SK-N-SH (cell line): ENCODE measurements around the gene TSC2. TPM values are rescaled to one million over a fixed set of nuclear protein-coding genes. Genes with fewer than 3 reads are reported as not detected.

ENCODE experiments used
- CTCF ChIA-PET: fragments of 300-600, 350-600 bp; formaldehyde crosslinking; extraction: SDS; loops from one replicate; lab custom pipeline; 2021; lab: Yijun Ruan, JAX
- POLR2A ChIA-PET: fragments of 350-600 bp; sonication (Branson Sonifier 250); formaldehyde crosslinking; extraction: SDS; loops from one replicate; lab custom pipeline; 2020; ENCODE audit warnings: antibody characterized with exemption, inconsistent platforms; lab: Yijun Ruan, JAX
- DNase-seq: peaks from one replicate; pipeline ENCODE4 v3.0.0; 2012
- H2AFZ ChIP-seq: fragments of 200-600 bp; sonication (generic); 2 replicates; pipeline ENCODE4 v1.8.1; 2016; ENCODE audit warnings: antibody characterized with exemption, mild to moderate bottlenecking, low read depth
- H3F3A ChIP-seq: fragments of 200-600 bp; sonication (generic); replicated peaks from 2 replicates; pipeline ENCODE3; 2016; ENCODE audit warnings: antibody characterized with exemption, mild to moderate bottlenecking; ENCODE audit not compliant: insufficient read depth
- H3K27ac ChIP-seq, 2 experiments: fragments of 200-500 bp in 1 of 2; fragments of 200-600 bp in 1 of 2; sonication (Bioruptor generic) in 1 of 2; sonication (generic), shearing (Covaris generic) in 1 of 2; 2 replicates each; pipeline versions ENCODE4 v1.5.1 to v1.6.1; 2014 to 2016; ENCODE audit warnings: low read depth in 2 of 2, inconsistent platforms in 1 of 2, low read length in 1 of 2, mild to moderate bottlenecking in 1 of 2, mixed read lengths in 1 of 2
- H3K27me3 ChIP-seq: fragments of 200-600 bp; sonication (generic), shearing (Covaris generic); 2 replicates; pipeline ENCODE4 v1.6.1; 2016; ENCODE audit warnings: mixed run types; ENCODE audit not compliant: insufficient read depth
- H3K36me3 ChIP-seq, 2 experiments: fragments of 200-500 bp in 1 of 2; fragments of 200-600 bp in 1 of 2; sonication (Bioruptor generic) in 1 of 2; sonication (generic) in 1 of 2; replicated peaks in 1 of 2; 2 replicates each; pipeline versions ENCODE3 to v1.5.1; 2014 to 2016; ENCODE audit warnings: low read length in 1 of 2, mild to moderate bottlenecking in 1 of 2; ENCODE audit not compliant: insufficient read depth in 2 of 2, control insufficient read depth in 1 of 2
- H3K4me1 ChIP-seq, 2 experiments: fragments of 200-500 bp in 1 of 2; fragments of 200-600 bp in 1 of 2; sonication (Bioruptor generic) in 1 of 2; sonication (generic), shearing (Covaris generic) in 1 of 2; 2 replicates each; pipeline versions ENCODE4 v1.5.1 to v1.6.1; 2014 to 2016; ENCODE audit warnings: low read depth in 1 of 2, low read length in 1 of 2, mixed run types in 1 of 2; ENCODE audit not compliant: insufficient read depth in 2 of 2, control insufficient read depth in 1 of 2
- H3K4me2 ChIP-seq: fragments of 200-600 bp; sonication (generic), shearing (Covaris generic); 2 replicates; pipeline ENCODE4 v1.6.1; 2017; ENCODE audit warnings: mixed run types
- H3K4me3 ChIP-seq, 2 experiments: fragments of 200-500 bp in 1 of 2; fragments of 200-600 bp in 1 of 2; sonication (Bioruptor generic) in 1 of 2; sonication (generic), shearing (Covaris generic) in 1 of 2; 2 replicates each; pipeline versions ENCODE4 v1.5.1 to v1.8.1; 2014 to 2016; ENCODE audit warnings: low read depth in 2 of 2, inconsistent platforms in 1 of 2, low read length in 1 of 2, mild to moderate bottlenecking in 1 of 2, mixed read lengths in 1 of 2, moderate library complexity in 1 of 2
- H3K79me2 ChIP-seq: fragments of 200-600 bp; sonication (generic); 2 replicates; pipeline ENCODE4 v1.8.1; 2017; ENCODE audit warnings: mild to moderate bottlenecking; ENCODE audit not compliant: insufficient read depth
- H3K9ac ChIP-seq: fragments of 200-600 bp; sonication (generic); 2 replicates; pipeline ENCODE4 v1.6.1; 2017; ENCODE audit warnings: mixed run types
- H3K9me2 ChIP-seq: fragments of 200-600 bp; sonication (generic); 2 replicates; pipeline ENCODE4 v1.6.1; 2017; ENCODE audit warnings: mixed run types
- H3K9me3 ChIP-seq: fragments of 200-600 bp; sonication (generic); 2 replicates; pipeline ENCODE4 v1.6.1; 2017; ENCODE audit warnings: mixed run types, mild to moderate bottlenecking, moderate library complexity
- H4K20me1 ChIP-seq: fragments of 200-600 bp; sonication (generic); 2 replicates; pipeline ENCODE4 v1.6.1; 2017; ENCODE audit warnings: mild to moderate bottlenecking, mixed run types; ENCODE audit not compliant: insufficient read depth
- CHD2 ChIP-seq: fragments of 150-350 bp; IDR thresholded peaks from 2 replicates; pipeline ENCODE4 v1.6.1; 2018; ENCODE audit warnings: low read length; ENCODE audit not compliant: partially characterized antibody
- CTCF ChIP-seq: fragments of 200-600 bp; sonication (generic); IDR thresholded peaks from 2 replicates; pipeline ENCODE4 v1.6.1; 2017; ENCODE audit warnings: antibody characterized with exemption, mild to moderate bottlenecking, moderate library complexity
- EP300 ChIP-seq, 2 experiments: IDR thresholded peaks; 2 replicates each; pipeline versions ENCODE4 v1.4.0 to v1.6.1; 2012; ENCODE audit warnings: borderline replicate concordance in 1 of 2, low read depth in 1 of 2, low read length in 1 of 2
- FOSL2 ChIP-seq: IDR thresholded peaks from 2 replicates; pipeline ENCODE4 v1.4.0; 2012; ENCODE audit warnings: low read depth, mild to moderate bottlenecking, moderate library complexity, borderline replicate concordance
- FOXJ3 ChIP-seq: sonication (generic); formaldehyde crosslinking; IDR thresholded peaks from 2 replicates; pipeline ENCODE4 v1.5.1; 2020; ENCODE audit warnings: mild to moderate bottlenecking, missing genetic modification reagents
- FOXM1 ChIP-seq: IDR thresholded peaks from 2 replicates; pipeline ENCODE4 v1.4.0; 2012; ENCODE audit warnings: low read depth, mild to moderate bottlenecking
- GABPA ChIP-seq: IDR thresholded peaks from 2 replicates; pipeline ENCODE4 v1.4.0; 2012; ENCODE audit warnings: low read depth, mild to moderate bottlenecking
- IRF3 ChIP-seq: fragments of 150-350 bp; IDR thresholded peaks from 2 replicates; pipeline ENCODE4 v1.6.1; 2016; ENCODE audit warnings: mild to moderate bottlenecking, low read depth, low read length
- JUND ChIP-seq: IDR thresholded peaks from 2 replicates; pipeline ENCODE4 v1.4.0; 2012
- MAX ChIP-seq: IDR thresholded peaks from 2 replicates; pipeline ENCODE4 v1.4.0; 2012; ENCODE audit warnings: low read depth
- MXI1 ChIP-seq: IDR thresholded peaks from 2 replicates; pipeline ENCODE4 v1.6.1; 2012; ENCODE audit warnings: mild to moderate bottlenecking, low read depth, low read length, improper control_type of control experiment
- NRF1 ChIP-seq: IDR thresholded peaks from 2 replicates; pipeline ENCODE4 v1.6.1; 2012; ENCODE audit warnings: low read depth, mild to moderate bottlenecking, low read length
- PBX3 ChIP-seq: IDR thresholded peaks from 2 replicates; pipeline ENCODE4; 2012
- POLR2AphosphoS5 ChIP-seq: IDR thresholded peaks from 2 replicates; pipeline ENCODE4 v1.6.1; 2012; ENCODE audit warnings: low read depth, low read length
- RAD21 ChIP-seq: IDR thresholded peaks from 2 replicates; pipeline ENCODE4 v1.6.1; 2012; ENCODE audit warnings: mild to moderate bottlenecking, low read length
- RFX5 ChIP-seq: IDR thresholded peaks from 2 replicates; pipeline ENCODE4 v1.6.1; 2012; ENCODE audit warnings: mild to moderate bottlenecking, improper control_type of control experiment, low read length
- SIN3A ChIP-seq: IDR thresholded peaks from 2 replicates; pipeline ENCODE4 v1.6.1; 2012; ENCODE audit warnings: low read depth, mild to moderate bottlenecking, low read length, moderate library complexity, borderline replicate concordance
- TAF1 ChIP-seq: IDR thresholded peaks from 2 replicates; pipeline ENCODE4 v1.6.1; 2012; ENCODE audit warnings: low read depth, mild to moderate bottlenecking, low read length, moderate library complexity, borderline replicate concordance
- TCF12 ChIP-seq: IDR thresholded peaks from 2 replicates; pipeline ENCODE4 v1.4.0; 2012
- TEAD4 ChIP-seq: IDR thresholded peaks from 2 replicates; pipeline ENCODE4 v1.4.0; 2012; ENCODE audit warnings: mild to moderate bottlenecking, borderline replicate concordance; ENCODE audit not compliant: insufficient read depth
- USF1 ChIP-seq: IDR thresholded peaks from 2 replicates; pipeline ENCODE4 v1.4.0; 2012; ENCODE audit warnings: low read depth, borderline replicate concordance
- USF2 ChIP-seq: fragments of 150-350 bp; IDR thresholded peaks from 2 replicates; pipeline ENCODE4 v1.6.1; 2017; ENCODE audit warnings: antibody characterized with exemption, low read length, low read depth, borderline replicate concordance
- YY1 ChIP-seq: IDR thresholded peaks from 2 replicates; pipeline ENCODE4 v1.4.0; 2012; ENCODE audit warnings: low read depth, mild to moderate bottlenecking
- ZBTB33 ChIP-seq: IDR thresholded peaks from 2 replicates; pipeline ENCODE4 v1.4.0; 2012; ENCODE audit warnings: low read depth, borderline replicate concordance
- WGBS: methylation state at CpG from one replicate; pipeline ENCODE4 v1.1.6; 2017; ENCODE audit warnings: low lambda C conversion rate; 5-methylcytosine and 5-hydroxymethylcytosine counted together
- polyA plus RNA-seq, 3 experiments: library from polyadenylated mRNA; depleted of rRNA; stranded (reverse); fragments of >200 nt; gene quantifications; 2 replicates each; pipeline ENCODE4 v1.2.3, GENCODE V29; 2012

Gene TSC2
- polyA plus RNA-seq, 1 of the 3 experiments (the other 2 are of a cell fraction), result 96.1 TPM

- Histone ChIP-seq H3K27me3 (no peaks in the 10 kb centered on the region), H3K9ac (no peak overlapping the region), H3K9me2 (no peaks in the 10 kb centered on the region), H3K79me2 (peaks cover 72% of the 10 kb centered on the region), H2AFZ (no peak overlapping the region), H3K4me1 (peaks cover 24 to 54% of the 10 kb centered on the region in 2 experiments; a peak in 3 of 4 replicates), H3K4me3 (no peak overlapping the region; a peak in 1 of 4 replicates), H3K36me3 (peaks cover 3 to 48% of the 10 kb centered on the region in 2 experiments), H3K4me2 (peak overlapping the region; percentile 68), H3K9me3 (no peaks in the 10 kb centered on the region), H3K27ac (peak overlapping the region in 1 of 2 experiments; percentile 48; a peak in 2 of 4 replicates), H4K20me1 (peaks cover 72% of the 10 kb centered on the region), H3F3A (peaks cover 9% of the 10 kb centered on the region)
- 36% methylated on average over 20 of the region's 36 CpGs for WGBS
- DNase-seq, result peak; percentile 99
- POLR2A ChIA-PET, result interaction anchor here (0.7 to 1.2 kb wide), 6 partner anchors 9 to 147 kb away, joined by 3 to 11 read pairs (median 4); partner anchors contain the start of gene RPS2
- CTCF ChIA-PET, result interaction anchor here (0.6 to 4.1 kb wide), 29 partner anchors 9 to 478 kb away, joined by 3 to 108 read pairs (median 6); partner anchors contain the start of genes ECI1, GFER, NOXO1 and NTHL1
- no peak for TF ChIP-seq USF2
- TF ChIP-seq FOXJ3, result no peak
- TF ChIP-seq YY1, result no peak
- TF ChIP-seq USF1, result peak; percentile 9; the same call in 1 of the 2 replicates
- no peak for TF ChIP-seq FOSL2
- no peak for TF ChIP-seq TAF1
- TF ChIP-seq PBX3, result peak; percentile 45; the same call in 1 of the 2 replicates
- TF ChIP-seq ZBTB33, result no peak
- peak; percentile 59 for TF ChIP-seq RAD21
- no peak for TF ChIP-seq CHD2
- peak; percentile 98 for TF ChIP-seq MXI1
- TF ChIP-seq RFX5, result no peak
- TF ChIP-seq MAX, result no peak
- no peak for TF ChIP-seq EP300 (IDR thresholded peaks at IDR 0.05; ENCODE audit: borderline replicate concordance in 1 of 2, low read depth in 1 of 2, low read length in 1 of 2)
- TF ChIP-seq FOXM1, result no peak
- TF ChIP-seq JUND, result no peak
- no peak for TF ChIP-seq IRF3
- TF ChIP-seq TCF12, result no peak
- TF ChIP-seq GABPA, result no peak
- peak; percentile 92; the same call in 1 of the 2 replicates for TF ChIP-seq SIN3A
- no peak; the same call in 1 of the 2 replicates for TF ChIP-seq POLR2AphosphoS5
- TF ChIP-seq CTCF, result peak; percentile 91
- no peak for TF ChIP-seq TEAD4
- TF ChIP-seq NRF1, result no peak
Observed at GRCh38 chr16:2003827-2004641, 43.8 kb upstream of the TSC2 start.
